K562 (cell line): ENCODE data around the gene CXCL6.

Experiments used
- ARID2 ChIP-seq: fragments of 450-650 bp; IDR thresholded peaks from 2 replicates; pipeline ENCODE4 v1.6.1; 2017; ENCODE audit warnings: antibody characterized with exemption, mild to moderate bottlenecking
- CREB1 ChIP-seq, 2 experiments: sonication (generic) in 1 of 2; formaldehyde crosslinking in 1 of 2; IDR thresholded peaks; 2 replicates each; pipeline versions ENCODE4 v1.6.1 to v1.8.0; 2012 to 2022; ENCODE audit warnings: inconsistent platforms in 1 of 2, mild to moderate bottlenecking in 1 of 2, missing genetic modification reagents in 1 of 2, moderate library complexity in 1 of 2
- FOXJ3 ChIP-seq: sonication (generic); formaldehyde crosslinking; IDR thresholded peaks from 2 replicates; pipeline ENCODE4 v1.4.0; 2020; ENCODE audit warnings: mild to moderate bottlenecking, missing genetic modification reagents
- MLX ChIP-seq, 2 experiments: fragments of 450-650 bp in 1 of 2; sonication (generic) in 1 of 2; formaldehyde crosslinking; conservative IDR thresholded peaks; 2 replicates each; pipeline versions ENCODE4 v1.4.0 to v1.8.1; 2020 to 2022; ENCODE audit warnings: mild to moderate bottlenecking in 1 of 2, missing genetic modification reagents in 1 of 2
- NFIC ChIP-seq: fragments of 450-650 bp; IDR thresholded peaks from 2 replicates; pipeline ENCODE4 v1.6.1; 2017; ENCODE audit warnings: mild to moderate bottlenecking, inconsistent platforms
- TBP ChIP-seq: optimal IDR thresholded peaks from 2 replicates; pipeline ENCODE3; 2011; ENCODE audit warnings: low read depth, low read length, improper control_type of control experiment
- ZNF592 ChIP-seq: fragments of 450-650 bp; IDR thresholded peaks from 2 replicates; pipeline ENCODE4 v1.6.1; 2017; ENCODE audit warnings: antibody characterized with exemption, mild to moderate bottlenecking

- TF ChIP-seq MLX (CRISPR knock-in tag; conservative IDR thresholded peaks at IDR 0.05) (no peak), FOXJ3 (CRISPR knock-in tag) (no peak), ARID2 (no peak), TBP (no peak), CREB1 (IDR thresholded peaks at IDR 0.05) (no peak), CREB1 (CRISPR knock-in tag; IDR thresholded peaks at IDR 0.05) (no peak), ZNF592 (no peak), NFIC (no peak)
Observed at GRCh38 chr4:73842696-73843095, 6.2 kb downstream of the CXCL6 start.
